ENCODE results near the gene ADAM15.

- peak; percentile 76 for TF ChIP-seq CTCF (IDR thresholded peaks at IDR 0.05)
- no peak for TF ChIP-seq EZH2 (IDR thresholded peaks at IDR 0.05)
- no peak for TF ChIP-seq EZH2phosphoT487 (IDR thresholded peaks at IDR 0.05)
Observed at GRCh38 chr1:155044812-155045657, 6.1 kb upstream of the ADAM15 start.

Measured in neural progenitor cell (in vitro differentiated cells).